ENCODE results near the gene BUB3. TPM values are rescaled to one million over a fixed set of nuclear protein-coding genes. Genes with fewer than 3 reads are reported as not detected.
A peak's percentile ranks its signal among the peaks of the same experiment; 100 is the strongest.

Gene BUB3
- total and polyA plus RNA-seq, 2 of the 13 experiments (the other 11 are each of a cell fraction or from before 2014, with no cell fraction given), result 174 to 188 TPM

- TF ChIP-seq KDM1A (CRISPR knock-in tag; IDR thresholded peaks at IDR 0.05) (no peak), KIAA2018 (CRISPR knock-in tag; IDR thresholded peaks at IDR 0.05; ENCODE audit: borderline replicate concordance) (no peak), ZBTB7A (CRISPR knock-in tag; IDR thresholded peaks at IDR 0.05) (no peak), RCOR2 (CRISPR knock-in tag; IDR thresholded peaks at IDR 0.05) (peak; percentile 21; the same call in 1 of the 2 replicates), NFE2 (CRISPR knock-in tag; IDR thresholded peaks at IDR 0.05) (no peak), ZNF121 (CRISPR knock-in tag; IDR thresholded peaks at IDR 0.05) (peak; percentile 71; the same call in 1 of the 2 replicates), ZMYM2 (CRISPR knock-in tag; IDR thresholded peaks at IDR 0.05) (no peak), ZBED4 (CRISPR knock-in tag; IDR thresholded peaks at IDR 0.05; ENCODE audit: borderline replicate concordance) (no peak), KLF16 (CRISPR knock-in tag; IDR thresholded peaks at IDR 0.05) (0 out of 4 replicates have a peak, but pooled peaks of 1 of the 2 experiments have one; percentile 29), NFKB2 (CRISPR knock-in tag; IDR thresholded peaks at IDR 0.05; ENCODE audit: borderline replicate concordance) (no peak; the same call in 1 of the 2 replicates), TMF1 (CRISPR knock-in tag; IDR thresholded peaks at IDR 0.05; ENCODE audit: low read depth) (no peak), HNRNPUL1 (IDR thresholded peaks at IDR 0.05; ENCODE audit: low read depth, low read length) (no peak), MED1 (CRISPR knock-in tag; IDR thresholded peaks at IDR 0.05) (no peak)
Measured at GRCh38 chr10:123132576-123133477, 21.4 kb upstream of the BUB3 start (continued).

Measured in HepG2 (cell line).